SK-N-SH treated with all-trans-retinoic acid at 6 μM for 48 hours (cell line): ENCODE data around the gene APEH.

ENCODE experiments used
- ATAC-seq: fragments of 200-7000 bp; cut with Tn5 transposase; 3 replicates; pipeline ENCODE4 v1.9.1; 2020; ENCODE audit warnings: mild to moderate bottlenecking, moderate library complexity
- ARNTL ChIP-seq: fragments of 450-650 bp; formaldehyde crosslinking; IDR thresholded peaks from 2 replicates; pipeline ENCODE4 v1.5.0; 2020; ENCODE audit warnings: low read depth, mild to moderate bottlenecking, moderate library complexity, borderline replicate concordance
- BACH2 ChIP-seq: fragments of 250-450 bp; sonication (Bioruptor Pico); IDR thresholded peaks from 2 replicates; pipeline ENCODE4 v1.9.0; 2021; ENCODE audit warnings: mild to moderate bottlenecking, borderline replicate concordance
- CSDC2 ChIP-seq: fragments of 250-450 bp; sonication (Bioruptor Pico); IDR thresholded peaks from 2 replicates; pipeline ENCODE4 v1.5.0; 2020; ENCODE audit warnings: mild to moderate bottlenecking, moderate library complexity
- CSRNP3 ChIP-seq: fragments of 250-450 bp; sonication (Bioruptor Pico); IDR thresholded peaks from 2 replicates; pipeline ENCODE4 v1.5.1; 2021; ENCODE audit warnings: mild to moderate bottlenecking, moderate library complexity
- ESRRG ChIP-seq: fragments of 250-450 bp; sonication (Bioruptor Pico); IDR thresholded peaks from 2 replicates; pipeline ENCODE4 v1.6.1; 2021; ENCODE audit warnings: mild to moderate bottlenecking
- GLIS3 ChIP-seq: fragments of 250-450 bp; sonication (Bioruptor Pico); IDR thresholded peaks from 2 replicates; pipeline ENCODE4 v1.5.0; 2020; ENCODE audit warnings: mild to moderate bottlenecking, moderate library complexity
- ISL1 ChIP-seq: fragments of 250-450 bp; sonication (Bioruptor Pico); IDR thresholded peaks from 2 replicates; pipeline ENCODE4 v2.1.2; 2022; ENCODE audit warnings: mild to moderate bottlenecking, moderate library complexity
- OSR1 ChIP-seq: fragments of 250-450 bp; sonication (Bioruptor Pico); IDR thresholded peaks from 2 replicates; pipeline ENCODE4 v1.8.0; 2022; ENCODE audit warnings: moderate library complexity, mild to moderate bottlenecking, inconsistent platforms
- PATZ1 ChIP-seq: fragments of 250-450 bp; sonication (Bioruptor Pico); IDR thresholded peaks from 2 replicates; pipeline ENCODE4 v1.8.0; 2020; ENCODE audit warnings: mild to moderate bottlenecking, moderate library complexity, borderline replicate concordance
- POU6F1 ChIP-seq: fragments of 250-450 bp; sonication (Bioruptor Pico); IDR thresholded peaks from 2 replicates; pipeline ENCODE4 v1.8.0; 2021; ENCODE audit warnings: low read depth, mild to moderate bottlenecking, moderate library complexity, borderline replicate concordance
- PPARA ChIP-seq: fragments of 250-450 bp; sonication (Bioruptor Pico); IDR thresholded peaks from 2 replicates; pipeline ENCODE4 v1.5.0; 2020; ENCODE audit warnings: mild to moderate bottlenecking, borderline replicate concordance
- RARB ChIP-seq: fragments of 250-450 bp; sonication (Bioruptor Pico); IDR thresholded peaks from 2 replicates; pipeline ENCODE4 v1.8.0; 2021; ENCODE audit warnings: mild to moderate bottlenecking, moderate library complexity
- SNAI2 ChIP-seq: fragments of 250-450 bp; sonication (Bioruptor Pico); IDR thresholded peaks from 2 replicates; pipeline ENCODE4 v1.5.0; 2020; ENCODE audit warnings: mild to moderate bottlenecking, moderate library complexity
- TCF4 ChIP-seq: fragments of 250-450 bp; sonication (Bioruptor Pico); IDR thresholded peaks from 2 replicates; pipeline ENCODE4 v1.8.0; 2021; ENCODE audit warnings: mild to moderate bottlenecking, moderate library complexity, borderline replicate concordance
- TOX ChIP-seq: fragments of 250-450 bp; sonication (Bioruptor Pico); IDR thresholded peaks from 2 replicates; pipeline ENCODE4 v1.8.0; 2021; ENCODE audit warnings: mild to moderate bottlenecking, moderate library complexity, borderline replicate concordance
- TSHZ2 ChIP-seq: fragments of 250-450 bp; sonication (Bioruptor Pico); IDR thresholded peaks from 2 replicates; pipeline ENCODE4 v1.5.0; 2020; ENCODE audit warnings: mild to moderate bottlenecking, moderate library complexity
- ZC3H10 ChIP-seq: fragments of 250-450 bp; sonication (Bioruptor Pico); IDR thresholded peaks from 2 replicates; pipeline ENCODE4 v1.5.1; 2021; ENCODE audit warnings: mild to moderate bottlenecking, moderate library complexity
- ZFP3 ChIP-seq: fragments of 250-450 bp; sonication (Bioruptor Pico); IDR thresholded peaks from 2 replicates; pipeline ENCODE4 v1.5.0; 2020; ENCODE audit warnings: mild to moderate bottlenecking, moderate library complexity
- ZFP30 ChIP-seq: fragments of 450-650 bp; formaldehyde crosslinking; IDR thresholded peaks from 2 replicates; pipeline ENCODE4 v1.5.0; 2022; ENCODE audit warnings: mild to moderate bottlenecking, moderate library complexity
- ZNF565 ChIP-seq: fragments of 450-650 bp; formaldehyde crosslinking; conservative IDR thresholded peaks from 2 replicates; pipeline ENCODE4 v1.5.0; 2020; ENCODE audit warnings: low read depth, mild to moderate bottlenecking, moderate library complexity
- ZNF70 ChIP-seq: fragments of 450-650 bp; formaldehyde crosslinking; IDR thresholded peaks from 2 replicates; pipeline ENCODE4 v1.5.0; 2020; ENCODE audit warnings: mild to moderate bottlenecking, moderate library complexity
- ZNF8 ChIP-seq: fragments of 450-650 bp; formaldehyde crosslinking; IDR thresholded peaks from 2 replicates; pipeline ENCODE4 v1.5.0; 2020; ENCODE audit warnings: mild to moderate bottlenecking, moderate library complexity

APEH gene

GRCh38 chr3:49732597-49732996 is 58.4 kb downstream of the APEH start:
- ATAC-seq: no peak

GRCh38 chr3:49733551-49733950 is 59.4 kb downstream of the APEH start:
- ATAC-seq: no peak
- TF ChIP-seq PATZ1 (CRISPR knock-in tag) (no peak), BACH2 (CRISPR knock-in tag) (no peak), RARB (no peak), ISL1 (CRISPR knock-in tag) (no peak), OSR1 (CRISPR knock-in tag) (no peak), PPARA (CRISPR knock-in tag) (no peak), ZNF70 (CRISPR knock-in tag) (no peak), CSDC2 (no peak), ZNF8 (no peak), CSRNP3 (CRISPR knock-in tag) (no peak), ZFP30 (CRISPR knock-in tag) (no peak), TOX (no peak), ARNTL (CRISPR knock-in tag) (no peak), POU6F1 (CRISPR knock-in tag) (no peak), ZNF565 (no peak)

More at GRCh38 chr3:49732597-49732996, 58.4 kb downstream of the APEH start:
- TF ChIP-seq BACH2 (CRISPR knock-in tag) (no peak), CSDC2 (no peak), TSHZ2 (CRISPR knock-in tag) (no peak), TCF4 (CRISPR knock-in tag) (no peak), ZNF70 (CRISPR knock-in tag) (no peak), ZNF8 (no peak), ZNF565 (no peak), GLIS3 (CRISPR knock-in tag) (no peak), TOX (no peak), ZC3H10 (no peak), POU6F1 (CRISPR knock-in tag) (no peak), ZFP30 (CRISPR knock-in tag) (no peak), ISL1 (CRISPR knock-in tag) (no peak), OSR1 (CRISPR knock-in tag) (no peak), SNAI2 (no peak), ZFP3 (CRISPR knock-in tag) (no peak), RARB (no peak), ARNTL (CRISPR knock-in tag) (no peak), ESRRG (CRISPR knock-in tag) (no peak), CSRNP3 (CRISPR knock-in tag) (no peak)
